Esophagus muscularis mucosa (tissue), 4 donors: ENCODE data around the gene IRX2. TPM values are rescaled to one million over a fixed set of nuclear protein-coding genes. Genes with fewer than 3 reads are reported as not detected.

Experiments
- DNase-seq: peaks from one replicate; pipeline ENCODE4 v3.0.0-alpha.2; 2017; ENCODE audit errors: extremely low spot score
- H3K27ac ChIP-seq, 4 donors: fragments of 200-600 bp; sonication (generic); replicated peaks in 1 of 4; 1 replicate in 3 of 4; 2 replicates in 1 of 4; pipeline ENCODE4 v1.5.1; 2016 to 2019; ENCODE audit warnings: mild to moderate bottlenecking in 1 of 4
- H3K27me3 ChIP-seq, 4 donors: fragments of 200-600 bp; sonication (generic); one replicate each; pipeline versions ENCODE4 v1.5.1 to v1.6.0; 2016 to 2019
- H3K36me3 ChIP-seq, 4 donors: fragments of 200-600 bp; sonication (generic); one replicate each; pipeline ENCODE4 v1.5.1; 2016 to 2019
- H3K4me1 ChIP-seq, 4 donors: fragments of 200-600 bp; sonication (generic); one replicate each; pipeline ENCODE4 v1.5.1; 2016 to 2019
- H3K4me3 ChIP-seq, 4 donors: fragments of 200-600 bp; sonication (generic); 1 replicate in 2 of 4; 2 replicates in 2 of 4; pipeline ENCODE4 v1.5.1; 2016 to 2019; ENCODE audit warnings: mild to moderate bottlenecking in 4 of 4, moderate library complexity in 1 of 4
- H3K9me3 ChIP-seq, 4 donors: fragments of 200-600 bp; sonication (generic); 1 replicate in 3 of 4; 2 replicates in 1 of 4; pipeline ENCODE4 v1.5.1; 2016 to 2019
- EP300 ChIP-seq: sonication (generic); formaldehyde crosslinking; IDR thresholded peaks from one replicate; pipeline ENCODE4 v1.6.1; 2017; ENCODE audit warnings: antibody characterized with exemption
- POLR2A ChIP-seq: fragments of 450-650 bp; IDR thresholded peaks from one replicate; pipeline ENCODE4 v1.6.1; 2017; ENCODE audit warnings: antibody characterized with exemption, moderate library complexity, mild to moderate bottlenecking, low read depth
- POLR2AphosphoS5 ChIP-seq, 2 donors: sonication (generic); formaldehyde crosslinking; IDR thresholded peaks; one replicate each; pipeline ENCODE4 v1.6.1; 2017; ENCODE audit warnings: antibody characterized with exemption in 2 of 2
- WGBS: methylation state at CpG from one replicate; pipeline ENCODE4 v1.1.5; 2018; 5-methylcytosine and 5-hydroxymethylcytosine counted together
- intact Hi-C: fragments of 100-400 bp; cut with DNase I; formaldehyde crosslinking; loops from one replicate; pipeline ENCODE4 v1.15.1; 2023
- total RNA-seq, 4 donors: library from RNA; depleted of rRNA; stranded (reverse); fragments of >200 nt; gene quantifications; one replicate each; pipeline versions ENCODE4 v1.1.0 to v1.2.1, GENCODE V29; 2016
- TF ChIP-seq, protein P1 (sequence below), 3 experiments: fragments of 200-600 bp in 2 of 3; fragments of 450-650 bp in 1 of 3; sonication (generic) in 2 of 3; IDR thresholded peaks; one replicate each; pipeline ENCODE4 v1.5.1; 2017 to 2019; ENCODE audit warnings: antibody characterized with exemption in 3 of 3, mild to moderate bottlenecking in 2 of 3, moderate library complexity in 1 of 3

Gene IRX2
- total RNA-seq, 4 donors from 2014 or later = 0.17 to 0.26 TPM; not detected in 2

DNA sequence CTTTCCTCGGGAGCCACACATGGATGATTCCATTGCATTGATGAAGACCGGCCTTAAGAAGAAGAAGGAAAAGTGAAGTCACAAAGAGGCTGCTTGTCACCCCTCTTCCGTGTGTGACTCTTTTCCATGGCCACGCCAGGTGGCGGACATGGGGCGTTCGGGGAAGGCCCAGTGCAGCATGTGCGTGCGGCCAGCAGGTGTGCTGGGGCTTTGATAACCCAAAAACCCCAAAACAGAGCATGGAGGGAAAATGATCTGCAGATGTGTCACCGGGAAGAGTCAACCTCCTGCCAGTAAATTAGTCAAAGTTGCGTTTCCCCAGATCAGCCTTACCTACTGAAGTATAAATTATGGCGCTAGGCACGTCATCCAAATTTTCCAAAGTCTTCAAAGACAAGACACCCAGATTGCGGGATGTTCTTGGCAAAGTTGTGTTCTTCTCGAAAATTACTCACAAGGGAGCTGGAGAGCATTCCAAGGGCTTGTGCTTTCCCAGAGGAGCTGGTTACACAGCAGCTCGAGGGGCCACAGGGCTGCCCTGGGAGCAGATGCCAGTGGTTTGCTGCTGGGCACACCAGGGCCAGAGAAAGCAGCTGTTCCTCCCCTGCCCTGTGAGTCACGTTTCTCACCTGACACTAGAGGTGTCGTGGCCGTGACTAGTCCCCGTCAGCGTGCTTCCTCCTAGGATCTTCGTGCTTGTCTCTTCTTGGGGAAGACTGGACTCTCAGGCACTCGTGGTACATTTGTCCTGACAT, 53.9 kb downstream of the IRX2 start:
- Histone ChIP-seq H3K4me3 (no peak overlapping the region), H3K9me3 (no peaks in the 10 kb centered on the region), H3K4me1 (no peaks in the 10 kb centered on the region), H3K27ac (no peak overlapping the region), H3K27me3 (peaks cover 0 to 29% (median 0%) of the 10 kb centered on the region in 4 donors), H3K36me3 (no peaks in the 10 kb centered on the region)
- no peak for DNase-seq
- 90% methylated on average over 17 of the region's 23 CpGs for WGBS
- intact Hi-C loops = no loop called here
- TF ChIP-seq POLR2AphosphoS5 (IDR thresholded peaks at IDR 0.05) (no peak), EP300 (no peak), POLR2A (no peak)
- TF ChIP-seq, protein P1, sequence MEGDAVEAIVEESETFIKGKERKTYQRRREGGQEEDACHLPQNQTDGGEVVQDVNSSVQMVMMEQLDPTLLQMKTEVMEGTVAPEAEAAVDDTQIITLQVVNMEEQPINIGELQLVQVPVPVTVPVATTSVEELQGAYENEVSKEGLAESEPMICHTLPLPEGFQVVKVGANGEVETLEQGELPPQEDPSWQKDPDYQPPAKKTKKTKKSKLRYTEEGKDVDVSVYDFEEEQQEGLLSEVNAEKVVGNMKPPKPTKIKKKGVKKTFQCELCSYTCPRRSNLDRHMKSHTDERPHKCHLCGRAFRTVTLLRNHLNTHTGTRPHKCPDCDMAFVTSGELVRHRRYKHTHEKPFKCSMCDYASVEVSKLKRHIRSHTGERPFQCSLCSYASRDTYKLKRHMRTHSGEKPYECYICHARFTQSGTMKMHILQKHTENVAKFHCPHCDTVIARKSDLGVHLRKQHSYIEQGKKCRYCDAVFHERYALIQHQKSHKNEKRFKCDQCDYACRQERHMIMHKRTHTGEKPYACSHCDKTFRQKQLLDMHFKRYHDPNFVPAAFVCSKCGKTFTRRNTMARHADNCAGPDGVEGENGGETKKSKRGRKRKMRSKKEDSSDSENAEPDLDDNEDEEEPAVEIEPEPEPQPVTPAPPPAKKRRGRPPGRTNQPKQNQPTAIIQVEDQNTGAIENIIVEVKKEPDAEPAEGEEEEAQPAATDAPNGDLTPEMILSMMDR (IDR thresholded peaks at IDR 0.05) = no peak

DNA sequence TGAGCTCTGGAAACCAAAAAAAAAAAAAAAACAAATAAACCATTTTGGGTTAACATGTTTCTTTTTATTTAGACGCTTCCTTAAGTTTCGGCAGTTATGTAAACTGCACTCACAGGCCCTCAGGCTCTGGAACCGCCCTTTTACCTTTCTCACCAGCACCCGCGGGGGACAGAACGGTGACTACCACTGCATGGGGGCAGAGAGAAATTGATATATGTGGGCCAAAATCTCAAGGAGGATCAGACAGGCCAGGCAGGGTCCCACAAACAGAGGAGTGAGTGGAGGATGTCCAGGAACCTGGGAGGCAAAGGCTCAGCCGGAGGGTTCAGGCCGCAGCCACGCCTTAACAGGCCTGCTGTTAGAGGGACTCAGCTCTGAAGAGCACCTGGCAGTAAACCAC, 54.4 kb downstream of the IRX2 start:
- H3K9me3 ChIP-seq = peaks cover 0 to 3% (median under 1%) of the 10 kb centered on the region in 4 donors
- intact Hi-C loops = no loop called here
- peaks cover 0 to 29% (median 0%) of the 10 kb centered on the region in 4 donors for H3K27me3 ChIP-seq
- TF ChIP-seq, protein P1 (IDR thresholded peaks at IDR 0.05) = no peak
- TF ChIP-seq POLR2A (no peak), EP300 (no peak), POLR2AphosphoS5 (IDR thresholded peaks at IDR 0.05) (no peak)
- no peaks in the 10 kb centered on the region for H3K4me1 ChIP-seq
- H3K27ac ChIP-seq = no peak overlapping the region
- H3K36me3 ChIP-seq = no peaks in the 10 kb centered on the region
- H3K4me3 ChIP-seq = no peak overlapping the region
- 95% methylated on average over 9 of the region's 9 CpGs for WGBS
- no peak for DNase-seq
